Dedifferentiated amniotic fluid mesenchymal stem cell (primary cell): ENCODE data around the gene CPB2.
A peak's percentile ranks its signal among the peaks of the same experiment; 100 is the strongest.

Experiments
- DNase-seq: peaks from one replicate; pipeline ENCODE4 v3.0.0-alpha.2; 2016; ENCODE audit errors: extremely low spot score

CPB2 gene

DNA sequence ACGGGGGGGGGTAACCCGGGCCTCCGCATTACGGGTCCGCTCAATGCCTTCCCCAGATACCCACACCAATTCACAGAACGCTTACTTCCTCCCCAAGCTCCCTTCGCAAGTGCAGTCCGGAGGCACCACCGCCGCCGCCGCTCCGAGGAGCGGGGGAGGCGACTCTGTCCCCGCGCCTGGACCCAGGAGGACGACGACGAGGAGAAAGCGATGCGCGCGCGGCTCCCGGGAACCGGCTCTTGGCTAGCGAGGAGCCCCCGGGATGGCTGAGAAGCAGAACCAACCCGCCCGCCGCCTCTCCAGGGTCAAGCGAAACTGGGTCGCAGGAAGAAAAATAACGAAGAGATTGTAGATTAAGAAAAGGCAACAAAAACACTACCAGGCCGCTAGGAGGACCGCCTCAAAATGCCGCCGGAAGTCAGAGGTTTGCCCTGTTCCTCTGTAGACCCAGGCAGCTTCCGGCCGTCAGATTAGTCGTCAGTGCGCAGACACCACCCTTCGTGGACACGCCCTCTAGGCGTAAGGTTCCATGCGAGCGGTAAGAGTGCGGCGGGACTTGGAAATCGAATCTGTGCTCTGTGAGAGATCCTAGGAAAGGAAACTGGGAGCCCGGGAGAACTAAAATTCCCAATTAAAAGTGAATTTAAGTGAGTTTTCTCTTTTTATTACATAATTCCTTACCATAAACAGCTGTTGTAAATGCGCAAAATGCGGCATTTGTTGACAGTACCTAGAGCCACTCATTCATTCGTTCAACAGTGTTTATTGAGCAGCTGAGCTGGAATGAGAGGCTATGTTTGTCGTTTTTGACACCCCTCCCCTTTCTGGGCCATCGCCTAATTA lies 52.3 kb downstream of the CPB2 start, which contains the start of gene ZC3H13:
Gene ZC3H13 (minus strand): TSS at position 428 of the 843 bp plus-strand sequence. CDS start 7,239 bp downstream, outside the sequence.
- peak; percentile 97 for DNase-seq

DNA sequence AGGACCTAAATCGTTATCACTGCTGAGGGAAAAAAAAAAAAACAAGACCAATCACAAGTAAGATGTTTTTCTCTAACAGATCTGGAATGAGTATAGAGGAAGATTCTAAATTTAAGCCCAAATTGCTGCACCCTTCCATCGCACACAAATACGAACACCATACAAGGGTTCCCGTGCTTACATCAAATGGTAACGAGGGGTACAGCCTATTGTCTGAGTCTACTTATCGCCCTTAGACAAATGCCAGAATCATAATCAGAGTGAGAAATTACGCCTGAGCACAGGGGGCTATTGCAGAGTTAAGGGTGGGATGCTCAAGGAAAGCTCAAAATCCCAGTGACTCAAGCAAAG lies 52.9 kb downstream of the CPB2 start:
- no peak for DNase-seq

DNA sequence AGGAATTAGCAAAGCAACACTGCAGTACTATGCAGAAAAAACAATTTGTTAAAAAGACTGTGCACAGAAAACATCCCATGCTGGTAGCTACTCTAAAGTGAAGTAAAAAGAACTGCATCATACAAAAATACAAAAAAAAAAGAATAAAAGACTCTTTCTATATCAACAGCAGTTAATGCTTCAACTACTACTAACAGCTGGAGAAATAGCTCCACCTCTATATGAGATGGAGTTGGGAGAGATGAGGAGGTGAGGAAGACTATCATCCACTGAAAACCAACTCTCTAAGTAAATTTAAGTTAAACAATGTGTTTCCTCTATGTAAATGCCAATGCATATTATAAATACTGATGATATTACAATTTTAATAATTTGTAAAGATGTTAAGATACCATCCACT lies 54.1 kb downstream of the CPB2 start:
- DNase-seq = no peak

DNA sequence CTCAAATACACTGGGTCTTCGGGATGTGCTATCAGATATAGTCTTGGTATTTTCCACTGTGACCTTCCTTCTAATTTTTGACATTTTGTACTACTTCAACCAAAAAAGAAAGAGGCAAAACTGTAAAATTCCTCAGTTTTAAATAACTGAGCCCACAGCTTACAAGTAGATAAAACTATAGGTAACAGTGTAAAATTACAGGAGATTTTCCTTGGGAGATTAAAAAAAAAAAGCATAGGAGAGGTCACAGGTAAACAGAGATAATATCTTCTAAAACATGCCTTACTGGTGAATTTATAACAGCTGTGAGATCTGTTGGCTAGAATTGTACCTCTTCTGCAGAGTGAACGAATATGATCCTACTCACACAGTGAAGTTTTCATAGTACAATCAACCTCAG lies 59.4 kb downstream of the CPB2 start:
- no peak for DNase-seq

DNA sequence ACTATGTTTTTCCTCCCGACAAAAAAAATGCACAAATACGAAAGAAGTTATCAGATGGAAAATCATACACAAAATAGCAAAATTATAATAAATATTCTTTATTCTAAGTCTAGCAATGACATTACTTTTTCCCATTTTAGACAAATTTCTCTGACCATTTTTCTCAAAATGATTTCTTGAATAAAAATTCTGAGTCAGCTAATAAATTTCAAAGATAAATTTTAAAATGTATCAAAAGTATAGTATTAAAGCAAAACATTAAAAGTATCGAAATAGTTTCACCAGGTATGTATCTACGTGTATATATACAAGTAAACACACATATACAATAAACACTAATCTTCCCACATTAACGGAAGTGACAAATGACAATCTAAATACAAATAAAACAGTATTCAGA lies 61.2 kb downstream of the CPB2 start:
- DNase-seq = no peak

DNA sequence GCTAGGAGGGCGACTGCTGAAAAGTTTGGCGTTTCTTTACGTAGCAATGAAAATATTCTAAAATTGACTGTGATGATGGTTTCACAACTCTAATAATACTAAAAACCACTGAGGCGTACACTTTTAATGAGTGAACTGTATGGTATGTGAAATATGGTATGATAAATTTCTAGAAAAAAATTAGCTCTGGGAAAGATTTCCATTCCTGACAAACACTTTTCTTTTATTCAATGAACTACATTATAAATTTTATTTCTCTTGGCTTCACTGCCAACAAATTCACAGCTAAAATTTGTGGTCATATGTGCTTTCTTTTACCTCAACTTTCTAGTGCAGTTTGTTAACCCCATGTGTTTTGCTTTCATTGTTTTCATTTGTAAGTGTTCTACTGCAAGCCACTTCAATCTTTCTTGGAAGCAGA lies 63.4 kb downstream of the CPB2 start:
- peak; percentile 36 for DNase-seq

DNA sequence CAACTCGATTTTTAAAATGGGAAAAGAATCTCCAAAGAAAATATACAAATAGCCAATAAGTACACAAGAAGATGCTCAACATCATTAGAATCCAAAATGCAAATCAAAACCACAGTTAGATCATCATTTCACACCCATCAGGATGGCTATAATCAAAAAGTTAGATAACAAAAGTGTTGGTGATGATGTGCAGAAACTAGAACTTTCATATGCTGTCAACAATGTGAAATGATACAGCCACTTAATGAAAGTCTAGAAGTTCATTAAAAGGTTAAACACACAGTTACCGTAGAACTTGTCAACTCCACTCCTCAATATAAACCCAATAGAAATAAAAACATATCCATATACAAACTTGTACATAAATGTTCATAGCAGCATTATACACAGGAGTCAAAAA lies 64.1 kb downstream of the CPB2 start:
- no peak for DNase-seq

DNA sequence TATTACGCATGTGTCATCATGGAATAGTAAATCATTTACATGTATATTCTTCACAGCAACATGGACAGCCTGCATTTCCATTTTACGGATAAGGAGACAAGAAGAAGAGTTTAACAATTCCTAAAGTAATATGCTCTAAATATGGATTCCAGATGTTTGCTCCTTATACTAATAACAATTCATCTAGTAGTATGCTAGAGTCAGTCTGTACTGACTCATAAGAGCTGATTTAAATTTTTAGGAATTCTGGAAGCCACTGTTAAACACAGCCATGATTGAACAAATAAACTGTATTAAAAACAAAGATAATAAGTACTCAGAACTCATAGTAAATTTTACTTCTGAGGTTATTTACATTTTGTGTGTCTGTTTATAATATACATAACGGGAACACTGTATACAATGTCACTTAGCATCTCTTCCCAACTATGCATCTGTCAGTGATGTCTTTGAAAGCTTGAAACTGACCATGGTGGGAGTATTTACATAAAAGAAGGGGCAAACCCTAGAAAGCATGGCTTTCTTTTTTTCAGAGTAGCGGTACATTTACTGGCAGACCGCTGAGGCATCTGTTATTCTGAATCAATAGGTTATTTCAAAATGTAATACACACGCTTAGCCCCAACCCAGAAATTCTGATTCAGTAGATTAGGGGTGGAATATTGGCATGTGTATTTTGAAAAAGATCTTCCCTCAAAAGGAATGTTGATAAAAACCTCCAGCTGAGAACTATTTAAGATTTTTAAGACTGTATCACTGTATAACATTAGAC lies 65.2 kb downstream of the CPB2 start:
- peak; percentile 29 for DNase-seq

DNA sequence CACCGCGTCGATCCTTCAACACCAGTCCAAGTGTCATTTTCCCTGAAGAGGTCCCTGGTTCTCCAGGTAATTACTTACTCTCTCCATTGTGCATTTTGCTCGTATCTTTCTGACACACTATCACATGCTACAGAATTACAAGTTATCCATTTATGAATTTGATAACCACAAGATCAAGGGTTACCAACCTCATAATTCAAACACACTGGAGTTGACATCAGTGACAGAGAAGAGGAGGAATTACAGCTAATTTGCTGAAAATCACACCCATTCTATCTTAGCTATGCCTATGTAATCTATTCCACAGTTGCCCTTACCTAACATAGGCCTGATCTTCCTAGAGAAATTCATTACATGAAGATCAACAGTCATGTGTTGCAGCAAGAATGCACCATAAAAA lies 66.5 kb downstream of the CPB2 start:
- no peak for DNase-seq

DNA sequence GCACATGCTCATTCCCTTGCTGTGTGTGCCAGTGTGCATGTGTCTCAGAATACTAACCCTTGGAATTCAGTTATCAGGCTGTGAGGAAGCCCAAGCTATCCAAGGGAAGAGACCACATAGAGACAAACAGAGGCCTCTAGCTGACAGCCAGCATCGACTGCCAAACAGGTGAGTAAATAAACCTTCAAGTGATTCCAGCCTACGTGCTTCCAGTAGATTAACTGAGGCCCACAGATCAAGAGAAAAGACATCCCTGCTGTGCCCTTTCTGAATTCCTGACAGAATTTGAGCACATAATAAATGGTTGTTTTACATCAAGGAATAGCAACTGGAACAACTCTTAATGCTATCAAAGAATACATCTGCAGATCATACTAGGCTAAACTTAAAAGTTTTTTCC lies 69.8 kb downstream of the CPB2 start:
- no peak for DNase-seq

DNA sequence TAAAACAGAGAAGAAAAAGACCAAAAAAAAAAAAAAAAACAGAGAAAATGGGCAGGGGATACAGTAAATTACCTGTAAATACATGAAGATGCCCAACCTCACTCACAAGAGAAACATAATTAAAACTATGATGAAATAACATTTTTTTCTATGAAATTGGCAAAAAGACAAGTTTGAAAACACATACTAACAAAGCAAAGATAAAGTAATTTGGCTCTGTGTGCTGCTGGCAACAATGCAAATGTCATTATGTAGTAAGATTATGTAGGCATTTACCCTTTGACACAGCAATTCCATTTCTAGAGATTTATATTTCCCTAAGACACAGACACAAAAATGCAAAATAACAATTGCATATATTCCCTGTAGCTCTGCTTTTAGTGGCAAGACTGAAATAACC lies 72.5 kb downstream of the CPB2 start:
- DNase-seq = no peak

DNA sequence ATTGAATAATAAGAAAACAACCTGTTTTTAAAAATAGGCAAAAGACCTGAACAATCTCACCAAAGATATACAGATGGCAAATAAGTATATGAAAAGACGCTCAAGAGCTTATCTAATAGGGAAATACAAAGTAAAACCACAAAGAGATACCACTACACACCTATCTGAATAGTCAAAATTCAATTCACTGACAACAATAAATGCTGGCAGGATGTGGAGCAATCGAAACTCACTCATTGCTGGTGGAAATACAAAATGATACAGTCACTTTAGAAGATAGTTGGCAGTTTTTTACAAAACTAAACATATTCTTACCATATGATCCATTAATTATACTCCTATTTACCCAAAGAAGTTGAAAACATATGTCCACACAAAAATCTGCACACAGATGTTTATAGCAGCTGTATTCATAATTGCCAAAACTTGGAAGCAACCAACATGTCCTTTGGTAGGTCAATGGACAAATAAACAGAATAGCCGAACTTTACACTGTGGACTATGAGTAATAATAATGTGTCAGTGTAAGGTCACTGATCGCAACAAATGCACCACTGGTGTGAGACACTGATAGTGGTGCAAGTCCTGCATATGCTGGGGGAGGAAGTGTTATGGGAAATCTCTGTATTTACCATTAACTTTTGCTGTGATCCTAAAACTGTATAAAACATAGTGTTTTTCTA lies 73.1 kb downstream of the CPB2 start:
- no peak for DNase-seq

DNA sequence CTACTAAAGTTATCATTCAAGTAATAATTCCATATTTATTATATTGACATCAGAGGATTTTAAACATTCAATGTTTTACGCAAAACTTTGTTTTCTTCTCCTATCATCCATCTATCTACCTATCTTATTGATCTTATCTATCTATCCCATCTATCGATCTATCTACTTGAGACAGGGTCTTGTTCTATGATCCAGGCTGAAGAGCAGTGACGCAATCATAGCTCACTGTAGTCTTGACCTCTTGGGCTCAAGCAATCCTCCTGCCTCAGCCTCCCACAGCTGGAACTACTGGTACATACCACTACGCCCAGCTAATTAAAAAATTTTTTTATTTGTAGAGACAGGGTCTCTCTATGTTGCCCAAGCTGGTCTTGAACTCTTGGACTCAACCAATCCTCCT lies 79.7 kb downstream of the CPB2 start:
- no peak for DNase-seq

DNA sequence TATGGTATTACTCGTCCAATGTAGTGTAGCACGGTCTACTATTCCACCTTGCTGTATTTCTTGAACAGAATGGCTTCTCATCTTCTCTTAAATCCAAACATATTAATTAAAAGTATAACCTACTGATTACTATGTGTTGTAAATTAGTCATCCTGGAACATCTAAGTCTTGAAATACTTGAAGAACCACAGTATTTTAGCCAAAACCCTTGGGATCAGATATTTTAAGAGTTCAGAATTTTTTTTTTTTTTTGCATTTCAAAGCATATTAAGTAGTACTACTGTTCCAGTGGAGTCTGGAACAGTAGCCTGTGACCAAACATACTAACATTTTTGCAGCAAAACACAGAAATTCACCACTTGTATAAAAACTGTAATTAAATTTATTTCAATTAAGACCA lies 82.4 kb downstream of the CPB2 start:
- DNase-seq = no peak

DNA sequence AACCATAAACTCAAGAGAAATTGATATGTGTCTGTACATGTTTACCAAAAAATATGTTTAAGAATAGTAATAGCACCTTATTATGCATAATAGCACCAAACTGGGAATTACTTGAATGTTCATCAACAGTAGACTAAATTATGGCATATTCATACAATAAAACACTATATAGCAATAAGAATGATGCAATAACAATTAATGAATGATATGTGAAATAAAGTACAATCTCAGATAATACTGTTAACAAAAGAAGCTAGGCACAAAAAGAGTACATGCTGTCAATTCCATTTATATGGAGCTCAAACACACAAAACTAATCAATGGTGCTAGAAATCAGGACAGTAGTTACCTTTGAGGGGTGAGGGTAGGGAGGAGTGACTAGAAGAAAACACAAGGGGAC lies 88.6 kb downstream of the CPB2 start:
- no peak for DNase-seq

DNA sequence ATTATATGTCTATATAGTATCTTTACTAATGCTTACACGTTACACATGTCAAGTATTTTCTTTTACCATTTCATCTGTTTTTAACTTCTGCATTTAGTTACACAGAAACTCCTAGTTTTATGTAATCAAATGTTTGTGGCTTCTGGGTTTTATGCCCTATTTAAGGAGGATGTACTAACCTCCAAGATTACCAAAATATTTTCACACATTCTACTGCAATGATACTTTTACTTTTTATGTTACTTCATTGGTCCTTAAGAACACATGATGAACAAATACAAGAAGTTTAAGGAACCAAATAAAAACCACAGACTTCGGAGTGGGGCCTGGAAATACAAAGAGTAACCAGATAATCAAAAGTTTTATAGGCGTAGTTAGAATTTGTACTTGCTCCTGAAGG lies 89.5 kb downstream of the CPB2 start:
- no peak for DNase-seq

DNA sequence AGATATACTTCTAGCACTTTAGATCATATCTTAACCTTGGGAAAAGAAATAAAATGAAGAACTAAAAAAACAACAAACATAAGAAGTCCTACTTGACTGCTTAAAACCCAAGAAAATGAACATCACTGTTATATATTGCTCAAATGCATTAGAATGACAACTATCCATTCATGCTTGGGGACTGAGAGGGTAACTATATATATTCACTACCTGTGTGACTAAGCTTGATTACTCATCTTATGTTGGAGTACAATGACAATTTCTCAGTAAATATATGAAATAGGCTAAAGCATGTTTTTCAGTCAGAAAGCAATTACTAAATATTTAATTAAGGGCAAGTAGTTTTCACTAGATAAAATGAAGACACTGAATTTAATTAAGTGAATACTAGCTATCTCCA lies 92.4 kb downstream of the CPB2 start:
- DNase-seq = no peak

DNA sequence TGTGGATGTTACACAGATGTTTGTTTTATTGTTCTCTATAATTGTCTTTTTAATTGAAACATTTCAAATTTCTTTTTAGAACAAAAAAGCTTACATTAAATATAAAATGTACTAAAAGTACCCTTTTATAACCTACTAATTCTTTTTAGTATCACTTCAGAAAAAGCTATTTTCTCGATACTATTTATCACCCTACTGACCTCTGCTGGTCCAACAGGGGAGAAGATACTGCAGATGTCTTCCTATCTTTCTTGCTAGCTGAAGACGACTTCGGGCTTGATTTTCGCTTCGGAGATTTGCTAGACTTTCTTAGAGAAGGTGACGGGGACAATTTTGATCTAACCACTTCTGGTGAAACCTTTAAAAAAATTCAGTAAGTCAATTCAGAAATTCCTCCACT lies 94.7 kb downstream of the CPB2 start:
- DNase-seq = no peak

DNA sequence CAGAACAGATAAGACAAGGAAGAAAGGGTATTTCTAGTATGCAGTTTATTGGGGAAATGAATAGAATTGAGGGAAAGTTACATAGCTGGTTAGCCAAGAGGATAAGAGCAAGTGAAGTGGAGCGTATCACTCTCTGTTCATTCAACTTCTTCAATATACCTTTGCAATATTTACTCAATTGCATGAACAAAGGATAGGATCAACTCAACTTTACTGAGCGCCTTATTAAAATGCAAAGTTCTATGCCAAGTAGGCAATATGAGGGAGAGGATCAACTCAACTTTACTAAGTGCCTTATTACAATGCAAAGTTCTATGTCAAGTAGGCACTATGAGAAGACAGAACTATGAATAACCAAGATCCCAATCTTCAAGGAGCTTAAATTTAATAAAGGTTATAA lies 96.2 kb downstream of the CPB2 start:
- DNase-seq = no peak

DNA sequence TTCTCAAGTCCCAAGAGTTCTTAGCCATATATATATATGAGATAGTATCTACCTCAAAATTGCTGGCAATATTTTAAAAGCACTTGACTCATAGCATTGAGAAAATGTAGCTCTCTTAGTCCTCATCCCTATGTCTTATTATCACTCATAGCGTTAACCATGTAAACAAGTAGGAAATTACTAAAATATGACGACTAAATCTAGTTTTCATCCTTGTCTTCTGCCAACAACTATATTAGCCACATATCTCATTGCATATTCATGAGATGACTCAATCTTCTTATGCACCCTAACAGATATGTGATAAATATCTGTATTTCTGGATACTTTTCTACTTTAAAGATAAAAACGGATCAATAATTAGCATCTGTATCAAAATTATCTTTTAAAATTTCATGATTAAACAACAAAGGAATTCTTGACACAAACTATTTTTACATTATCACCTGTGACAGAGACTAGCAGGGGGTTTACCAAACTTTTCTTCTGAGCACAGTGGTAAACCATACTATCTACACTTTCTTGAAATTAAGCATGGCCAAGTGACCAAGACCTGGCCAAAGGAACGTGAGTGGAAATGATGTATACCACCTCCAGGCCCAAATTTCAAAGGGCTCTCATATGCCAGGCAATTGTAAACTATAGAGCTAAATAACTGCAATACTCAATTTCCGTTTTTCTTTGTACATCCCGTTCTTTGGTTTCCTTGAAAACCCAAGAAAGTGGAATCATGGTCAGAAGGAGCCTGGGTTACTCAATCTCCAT lies 98.0 kb downstream of the CPB2 start:
- no peak for DNase-seq

DNA sequence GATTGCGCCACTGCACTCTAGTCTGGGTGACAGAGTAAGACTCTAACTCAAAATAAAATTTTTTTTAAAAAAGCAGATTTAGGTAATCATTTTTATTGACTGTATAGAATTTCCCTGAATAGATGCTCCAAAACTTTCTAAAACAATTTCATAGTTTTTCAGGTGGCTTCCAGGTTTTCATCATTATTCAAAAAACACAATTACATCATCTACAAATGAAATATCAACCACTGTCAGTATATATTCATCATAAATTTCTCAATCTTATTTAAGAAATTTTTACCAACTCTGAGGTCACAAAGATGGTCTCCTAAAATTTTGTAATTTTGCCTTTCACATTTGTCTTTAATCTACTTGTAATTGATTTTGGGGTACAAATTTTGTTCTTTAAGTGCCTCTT lies 100.3 kb downstream of the CPB2 start:
- DNase-seq = no peak
